ENCODE measurements around the gene SGTA.

The SGTA gene

GRCh38 chr19:2761309-2761677 lies 21.8 kb downstream of the SGTA start:
- no peak for TF ChIP-seq CTCF (IDR thresholded peaks at IDR 0.05; ENCODE audit: low read depth, low read length)

GRCh38 chr19:2759965-2760364 lies 23.1 kb downstream of the SGTA start:
- H3K36me3 ChIP-seq, result peaks cover 87% of the 10 kb centered on the region
- no peaks in the 10 kb centered on the region for H3K9me3 ChIP-seq (ENCODE audit: severe bottlenecking)
- no peaks in the 10 kb centered on the region for H3K27me3 ChIP-seq (ENCODE audit: insufficient read depth, low read depth, severe bottlenecking)
- no peak overlapping the region for H3K4me3 ChIP-seq (ENCODE audit: low read depth, low read length)
- no peak overlapping the region for H3K27ac ChIP-seq
- no peak for DNase-seq
- no peak for TF ChIP-seq CTCF (IDR thresholded peaks at IDR 0.05; ENCODE audit: low read depth, low read length)

More at GRCh38 chr19:2761309-2761677, 21.8 kb downstream of the SGTA start:
- Histone ChIP-seq H3K27me3 (ENCODE audit: insufficient read depth, low read depth, severe bottlenecking) (no peaks in the 10 kb centered on the region), H3K4me3 (ENCODE audit: low read depth, low read length) (no peak overlapping the region), H3K27ac (no peak overlapping the region), H3K36me3 (peaks cover 88% of the 10 kb centered on the region), H3K9me3 (ENCODE audit: severe bottlenecking) (no peaks in the 10 kb centered on the region)
- no peak for DNase-seq

GRCh38 chr19:2759362-2759761 lies 23.7 kb downstream of the SGTA start:
- Histone ChIP-seq H3K36me3 (peaks cover 87% of the 10 kb centered on the region), H3K27me3 (ENCODE audit: insufficient read depth, low read depth, severe bottlenecking) (no peaks in the 10 kb centered on the region), H3K9me3 (ENCODE audit: severe bottlenecking) (no peaks in the 10 kb centered on the region), H3K27ac (no peak overlapping the region), H3K4me3 (ENCODE audit: low read depth, low read length) (no peak overlapping the region)
- no peak for TF ChIP-seq CTCF (IDR thresholded peaks at IDR 0.05; ENCODE audit: low read depth, low read length)
- no peak for DNase-seq

- no peaks in the 10 kb centered on the region for H3K27me3 ChIP-seq (ENCODE audit: insufficient read depth, low read depth, severe bottlenecking)
- DNase-seq, result no peak
- H3K9me3 ChIP-seq (ENCODE audit: severe bottlenecking), result no peaks in the 10 kb centered on the region
- no peak overlapping the region for H3K27ac ChIP-seq
- no peak for TF ChIP-seq CTCF (IDR thresholded peaks at IDR 0.05; ENCODE audit: low read depth, low read length)
- H3K4me3 ChIP-seq (ENCODE audit: low read depth, low read length), result no peak overlapping the region
- H3K36me3 ChIP-seq, result peaks cover 86% of the 10 kb centered on the region
Observed at GRCh38 chr19:2758601-2759313, 24.3 kb downstream of the SGTA start.

GRCh38 chr19:2756921-2757881 lies 25.9 kb downstream of the SGTA start:
- no peak for TF ChIP-seq CTCF (IDR thresholded peaks at IDR 0.05; ENCODE audit: low read depth, low read length)
- Histone ChIP-seq H3K9me3 (ENCODE audit: severe bottlenecking) (no peaks in the 10 kb centered on the region), H3K4me3 (ENCODE audit: low read depth, low read length) (no peak overlapping the region), H3K36me3 (peaks cover 78% of the 10 kb centered on the region), H3K27me3 (ENCODE audit: insufficient read depth, low read depth, severe bottlenecking) (no peaks in the 10 kb centered on the region), H3K27ac (no peak overlapping the region)
- DNase-seq, result no peak

All from WERI-Rb-1 (cell line).